GM19438 (cell line): ENCODE measurements around the gene LIMA1.
"Not testable (repeated sequence)": the region's sequence is repeated elsewhere in the genome, so short reads cannot be mapped to it uniquely, and the experiment has no call there.

Experiments used
- ATAC-seq: cut with Tn5 transposase; IDR thresholded peaks from one replicate; pipeline ENCODE4 v1.9.1; 2021; ENCODE audit warnings: low read depth; ENCODE audit not compliant: unreplicated experiment

Gene LIMA1

DNA sequence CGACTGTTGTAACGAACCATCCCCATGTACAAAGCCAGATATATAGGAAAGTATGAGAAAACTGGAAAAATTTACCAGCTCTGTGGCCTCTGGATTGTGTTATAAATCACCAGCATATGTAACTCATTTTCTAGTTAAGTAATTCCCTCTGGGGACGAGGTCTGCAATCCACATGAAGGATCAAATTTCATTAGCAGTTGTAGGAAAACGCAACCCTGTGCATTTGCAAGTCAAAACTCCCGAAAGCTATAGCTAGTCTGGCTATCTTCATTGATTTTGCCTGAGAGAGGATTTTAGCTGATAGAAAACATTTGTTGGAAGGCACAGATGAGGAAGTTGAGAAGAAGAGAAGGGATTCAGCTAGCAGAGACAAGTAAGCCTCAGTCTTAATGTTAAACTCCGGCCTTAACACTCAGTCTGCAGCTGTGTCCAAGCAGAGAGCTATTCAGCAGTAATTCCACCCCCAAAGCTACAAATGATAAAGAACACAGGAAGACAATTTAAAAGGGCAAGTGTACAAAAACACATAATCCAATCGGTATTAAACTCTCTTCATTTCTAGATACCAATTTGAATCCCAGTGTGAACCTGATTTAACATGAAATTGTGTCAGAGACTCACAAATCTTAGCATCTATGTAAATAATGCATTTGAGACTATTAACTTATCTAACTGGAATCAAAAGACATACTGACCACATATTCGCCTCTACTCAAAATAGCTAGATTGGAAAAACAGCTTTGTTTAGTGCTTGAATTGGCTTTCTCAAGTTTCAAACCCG, 61.9 kb downstream of the LIMA1 start:
- no peak for ATAC-seq

DNA sequence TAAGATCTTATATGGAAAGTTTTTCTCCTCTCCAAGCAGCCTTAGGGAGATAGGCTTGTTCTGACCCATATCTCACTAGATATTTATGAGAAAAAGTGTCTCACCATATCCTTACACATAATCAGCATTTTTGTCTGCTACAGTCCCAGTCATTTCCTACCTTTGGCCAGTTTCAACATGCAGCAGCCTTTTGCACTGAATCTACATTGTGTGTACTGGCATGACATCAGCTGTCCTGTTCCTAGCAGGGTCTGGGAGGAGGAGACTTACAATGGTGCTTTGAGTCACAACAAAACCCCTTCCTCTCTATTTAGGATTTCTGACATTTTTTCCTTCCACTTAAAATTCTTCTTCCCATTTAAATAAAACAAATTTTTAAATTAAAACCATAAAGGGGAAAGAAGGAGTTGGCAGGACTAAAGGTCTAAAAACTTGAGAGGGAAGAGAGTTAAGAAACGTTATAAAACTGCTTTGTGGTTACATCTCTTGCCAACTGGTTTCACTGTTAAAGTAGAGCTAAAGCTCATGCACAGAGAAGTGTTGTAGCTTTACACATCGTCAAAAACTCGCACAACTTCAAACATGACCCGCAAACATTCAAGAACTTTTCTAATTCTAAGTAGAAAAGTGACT, 62.8 kb downstream of the LIMA1 start:
- ATAC-seq, result no peak

DNA sequence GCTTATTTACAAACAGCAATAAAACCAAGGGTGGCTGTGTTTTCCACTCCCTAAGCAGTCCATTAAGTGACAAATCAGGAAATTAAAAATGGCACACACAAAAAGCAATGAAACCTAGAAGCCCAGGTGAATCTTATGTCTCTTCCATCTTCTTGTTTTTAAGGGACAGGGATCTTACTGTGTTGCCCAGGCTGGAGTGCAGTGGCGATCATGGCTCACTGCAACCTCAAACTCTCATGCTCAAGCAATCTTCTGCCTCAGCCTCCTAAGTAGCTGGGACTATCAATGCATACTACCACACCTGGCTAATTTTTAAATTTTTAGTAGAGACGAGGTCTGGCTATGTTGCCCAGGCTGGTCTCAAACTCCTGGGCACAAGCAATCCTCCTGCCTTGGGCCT, 63.8 kb downstream of the LIMA1 start:
- no peak for ATAC-seq

DNA sequence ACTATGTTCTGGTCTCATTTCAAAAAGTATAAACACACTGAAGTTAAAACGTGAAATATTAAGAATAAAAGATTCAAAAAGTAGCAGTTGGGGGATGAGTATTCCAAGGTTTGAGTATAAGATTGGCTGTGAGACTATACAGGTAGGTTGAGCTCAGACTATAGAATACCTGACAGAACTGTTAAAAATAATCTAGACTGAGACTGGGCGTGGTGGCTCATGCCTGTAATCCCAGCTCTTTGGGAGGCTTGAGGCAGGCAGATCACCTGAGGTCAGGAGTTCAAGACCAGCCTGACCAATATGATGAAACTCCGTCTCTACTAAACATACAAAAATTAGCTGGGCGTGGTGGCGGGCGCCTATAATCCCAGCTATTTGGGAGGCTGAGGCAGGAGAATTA, 64.3 kb downstream of the LIMA1 start:
- not testable (repeated sequence) for ATAC-seq

DNA sequence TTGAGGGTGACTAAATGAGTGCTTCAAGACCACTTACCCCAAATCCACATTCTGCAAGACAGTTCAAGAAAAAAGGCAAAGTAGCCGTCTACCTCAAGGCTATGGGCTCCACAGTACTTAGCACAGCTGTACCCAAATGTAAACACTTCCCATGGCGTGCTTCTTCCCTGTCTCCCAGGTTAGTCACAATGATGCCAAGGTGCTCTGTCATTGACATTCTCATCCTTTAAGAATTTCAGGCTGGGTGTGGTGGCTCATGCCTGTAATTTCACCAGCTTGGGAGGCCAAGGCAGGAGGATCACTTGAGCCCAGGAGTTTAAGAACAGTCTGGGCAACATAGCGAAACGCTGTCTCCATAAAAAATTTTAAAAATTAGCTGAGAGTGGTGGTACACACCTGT, 64.9 kb downstream of the LIMA1 start:
- ATAC-seq, result no peak

DNA sequence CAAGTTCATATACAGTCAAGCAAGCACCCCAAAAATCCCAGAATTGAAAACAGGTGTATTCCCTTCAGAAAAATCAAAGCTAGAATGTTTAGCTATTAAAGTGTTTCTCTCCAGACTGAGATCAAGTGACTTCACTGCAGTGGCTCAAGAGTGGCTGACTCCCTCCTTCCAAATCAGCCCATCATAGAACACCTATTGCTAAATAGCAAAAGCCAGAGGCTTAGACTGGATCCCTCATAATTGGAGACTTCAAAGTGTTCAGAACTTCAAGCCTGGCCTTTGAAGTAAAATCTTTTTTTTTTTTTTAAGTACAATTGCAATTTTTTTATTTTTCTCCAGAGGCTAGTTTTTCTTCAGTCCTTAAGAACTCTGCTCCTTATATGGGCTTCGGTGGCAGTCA, 66.1 kb downstream of the LIMA1 start:
- no peak for ATAC-seq

DNA sequence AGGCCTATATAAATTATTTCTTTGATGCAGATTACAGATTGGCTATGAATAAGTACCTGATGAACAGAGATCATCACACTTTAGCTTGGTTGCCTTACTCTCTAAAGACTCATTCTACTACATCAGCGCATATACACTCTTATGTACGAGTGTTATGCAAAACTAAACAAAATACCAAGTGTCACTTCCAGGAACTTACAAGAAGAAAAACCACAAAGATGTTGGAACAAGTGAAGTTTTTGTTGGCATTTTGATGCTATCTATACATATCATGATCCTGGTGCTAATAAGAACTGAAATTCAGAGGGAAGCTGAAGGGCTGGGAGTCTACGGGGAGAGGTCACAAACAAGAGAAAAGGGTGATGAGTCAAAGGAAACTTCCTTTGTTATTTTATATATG, 68.3 kb downstream of the LIMA1 start:
- no peak for ATAC-seq

DNA sequence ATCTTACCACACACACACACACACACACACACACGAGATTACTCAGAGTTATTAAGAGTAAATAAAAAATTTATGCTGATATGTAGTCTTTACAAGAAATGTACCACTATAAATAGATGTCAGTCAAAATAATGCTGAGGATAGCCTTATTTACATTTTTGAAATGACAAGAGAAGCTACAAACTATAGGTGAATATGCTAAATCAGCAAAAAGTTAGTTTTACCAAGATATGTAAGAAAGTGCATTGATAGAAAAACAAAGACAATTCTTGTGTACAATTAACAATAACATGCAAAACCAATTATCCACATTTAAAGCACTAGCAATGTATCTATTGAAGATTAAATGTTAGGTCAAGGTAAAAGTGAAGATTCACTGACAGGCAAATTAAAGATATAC, 69.3 kb downstream of the LIMA1 start:
- no peak for ATAC-seq

DNA sequence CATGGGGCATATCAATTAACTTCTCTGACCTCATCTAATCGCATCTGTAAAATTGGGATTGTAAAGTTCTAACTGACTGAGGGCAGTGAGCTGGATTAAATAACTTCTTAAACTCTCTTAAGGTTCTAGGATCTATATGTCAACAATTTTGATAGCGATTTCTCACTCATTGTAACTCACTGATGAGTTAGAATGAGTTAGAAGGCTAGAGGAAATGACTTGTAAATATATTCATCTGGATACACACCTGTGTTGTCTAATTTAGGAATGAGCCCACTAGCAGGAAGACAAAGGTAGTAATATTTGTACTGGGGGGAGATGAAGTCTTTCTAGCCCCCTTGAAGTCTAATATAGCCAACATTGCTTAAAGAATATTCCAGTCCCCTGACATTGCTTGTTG, 69.9 kb downstream of the LIMA1 start:
- no peak for ATAC-seq

DNA sequence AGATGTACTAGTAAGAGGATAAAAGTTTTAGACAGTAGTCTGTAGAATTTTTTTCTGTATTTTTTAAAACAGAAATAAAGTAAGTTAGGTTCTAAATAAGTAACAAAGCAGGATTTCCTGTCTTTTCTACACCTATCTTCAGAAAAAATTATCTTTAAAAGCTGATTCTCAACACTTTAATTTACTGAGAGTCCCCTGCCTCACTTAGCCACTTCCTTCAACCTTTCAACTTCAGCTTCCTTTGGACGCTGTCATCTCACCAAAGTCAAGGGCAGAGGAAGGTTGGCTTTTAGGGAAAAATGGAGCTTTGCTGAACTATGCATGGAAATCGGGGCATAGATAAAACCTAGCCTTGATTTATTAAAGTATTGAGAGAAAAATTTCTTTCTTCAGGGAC, 71.3 kb downstream of the LIMA1 start:
- no peak for ATAC-seq

DNA sequence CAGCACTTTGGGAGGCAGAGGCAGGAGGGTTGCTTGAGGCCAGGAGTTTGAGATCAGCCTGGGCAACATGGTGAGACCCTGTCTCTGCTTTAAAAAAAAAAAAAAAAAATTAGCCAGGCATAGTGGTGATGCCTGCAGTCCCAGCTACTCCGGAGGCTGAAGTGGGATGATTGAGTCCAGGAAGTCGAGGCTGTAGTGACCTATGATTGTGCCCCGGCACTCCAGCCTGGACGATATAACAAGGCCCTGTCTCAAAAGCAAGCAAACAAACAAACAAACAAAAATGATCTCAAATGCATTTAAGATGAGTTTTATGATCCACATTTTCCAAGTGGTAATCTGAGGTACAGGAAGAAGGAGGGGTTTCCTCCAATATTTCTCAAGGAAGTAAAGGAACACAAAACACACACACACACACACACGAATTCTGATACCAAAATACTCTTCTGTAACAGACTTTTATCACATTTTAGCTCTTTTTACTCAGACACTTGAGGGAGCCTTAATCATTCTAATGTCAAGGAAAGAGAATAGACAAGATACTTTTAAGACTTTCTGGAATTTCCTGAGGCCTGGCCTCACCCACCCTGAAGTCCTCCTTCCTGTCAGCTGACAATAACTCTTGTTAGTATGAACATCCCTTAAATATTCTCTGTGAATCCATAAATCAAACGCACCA, 71.8 kb downstream of the LIMA1 start:
- ATAC-seq, result no peak

DNA sequence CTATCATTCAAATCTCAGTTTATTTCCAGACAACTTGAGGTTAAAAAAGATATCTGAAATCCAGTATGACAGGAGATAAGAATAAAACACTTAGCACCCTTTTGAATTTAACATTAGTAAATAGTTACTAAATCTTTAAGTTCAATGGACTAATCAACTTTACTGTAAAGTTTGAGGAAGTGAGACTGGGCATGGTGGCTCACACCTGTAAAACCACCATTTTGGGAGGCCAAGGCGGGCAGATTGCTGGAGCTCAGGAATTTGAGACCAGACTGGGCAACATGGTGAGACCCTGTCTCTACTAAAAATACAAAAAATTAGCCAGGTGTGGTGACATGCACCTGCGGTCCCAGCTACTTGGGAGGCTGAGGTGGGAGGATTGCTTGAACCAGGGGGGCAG, 75.9 kb downstream of the LIMA1 start:
- ATAC-seq, result no peak

DNA sequence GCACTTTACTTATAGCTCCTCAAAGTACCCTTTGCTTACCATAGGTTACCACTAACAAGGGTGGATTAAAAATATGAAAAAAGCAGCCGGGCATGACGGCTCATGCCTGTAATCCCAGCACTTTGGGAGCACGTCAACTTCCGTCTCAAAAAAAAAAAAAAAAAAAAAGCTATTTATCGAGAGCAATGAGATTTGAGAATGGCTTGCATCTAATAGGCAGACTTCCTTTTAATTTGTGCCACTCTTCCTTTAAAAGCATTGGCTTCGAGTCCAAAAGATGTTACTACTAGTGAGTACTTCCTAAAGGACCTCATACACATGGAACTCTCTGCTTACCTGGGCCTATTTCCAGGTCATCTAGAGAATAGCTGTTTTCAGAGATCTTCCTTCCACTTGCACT, 77.7 kb downstream of the LIMA1 start:
- ATAC-seq, result no peak

DNA sequence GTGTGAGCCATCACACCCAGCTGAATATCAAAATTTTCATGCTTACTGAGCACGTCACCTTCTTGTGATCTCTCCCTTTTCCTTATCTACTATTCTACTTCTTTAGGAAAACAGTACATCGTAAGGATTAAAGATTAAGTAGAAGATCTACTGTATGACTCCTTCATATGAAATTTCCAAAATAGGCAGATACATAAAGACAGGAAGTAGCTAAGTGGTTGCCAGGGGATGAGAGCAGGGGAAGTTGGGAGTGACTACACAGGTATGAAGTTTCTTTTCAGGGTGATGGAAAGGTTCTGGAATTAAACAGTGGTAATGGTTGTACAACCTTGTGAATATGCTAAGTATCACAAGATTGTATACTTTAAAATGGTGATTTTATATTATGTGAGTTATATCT, 79.6 kb downstream of the LIMA1 start:
- no peak for ATAC-seq

DNA sequence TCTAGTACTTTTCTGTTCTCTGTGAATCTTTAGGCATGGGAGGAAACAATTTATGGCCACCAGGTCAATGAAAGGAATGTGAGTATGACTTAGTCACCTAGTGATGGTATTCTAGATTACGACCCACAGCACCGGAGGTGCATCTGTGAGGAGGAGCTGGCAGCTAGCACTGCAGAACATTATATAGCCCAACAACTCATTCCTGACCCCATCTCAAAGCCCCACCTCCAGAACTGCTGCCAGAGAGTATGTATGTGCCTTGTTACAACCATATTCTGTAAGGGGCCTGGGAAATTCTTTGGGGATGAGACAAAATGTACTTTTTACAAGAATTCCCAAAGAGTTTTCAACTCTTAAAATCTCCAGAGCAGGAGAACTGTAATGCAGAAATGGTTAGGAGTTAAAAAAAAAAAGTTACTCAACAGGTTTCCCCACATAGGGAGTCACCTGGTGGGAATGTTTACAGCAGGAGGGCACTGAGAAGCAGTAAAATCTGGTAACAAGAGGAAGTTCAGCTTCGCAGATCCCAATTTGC, 81.3 kb downstream of the LIMA1 start:
- no peak for ATAC-seq

DNA sequence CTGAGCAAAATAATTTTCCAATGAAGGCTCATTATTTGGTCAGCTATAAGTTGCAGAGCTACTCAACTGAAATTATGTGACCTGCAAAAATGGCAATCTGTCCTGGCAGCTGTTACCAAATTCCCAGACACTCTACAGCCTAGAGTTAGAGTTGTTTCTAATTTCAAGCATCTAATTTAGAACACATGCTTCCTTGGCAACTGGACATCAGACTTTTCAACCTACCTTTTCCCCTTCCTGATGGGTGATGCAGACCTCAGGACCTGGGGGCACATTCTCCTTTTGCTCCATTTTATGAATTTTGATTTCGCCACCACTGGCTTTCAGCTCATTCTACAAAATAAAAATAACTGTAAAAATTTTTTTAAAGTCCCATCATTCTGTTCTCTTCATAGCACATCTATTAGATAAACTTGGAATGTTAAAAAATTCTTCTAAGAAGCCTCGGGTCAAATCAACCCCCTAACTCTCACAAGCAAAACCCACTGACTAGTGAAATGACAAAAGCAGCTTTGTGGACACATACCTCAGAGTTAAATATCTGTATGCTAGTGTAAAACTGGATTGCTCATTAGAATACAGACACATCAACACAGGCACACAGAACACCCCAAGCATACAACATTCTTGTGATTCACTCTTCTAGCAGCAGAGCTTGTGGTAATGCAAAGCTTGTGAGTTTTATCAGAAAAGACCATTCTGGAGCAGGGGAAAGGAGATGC, 82.6 kb downstream of the LIMA1 start:
- no peak for ATAC-seq

DNA sequence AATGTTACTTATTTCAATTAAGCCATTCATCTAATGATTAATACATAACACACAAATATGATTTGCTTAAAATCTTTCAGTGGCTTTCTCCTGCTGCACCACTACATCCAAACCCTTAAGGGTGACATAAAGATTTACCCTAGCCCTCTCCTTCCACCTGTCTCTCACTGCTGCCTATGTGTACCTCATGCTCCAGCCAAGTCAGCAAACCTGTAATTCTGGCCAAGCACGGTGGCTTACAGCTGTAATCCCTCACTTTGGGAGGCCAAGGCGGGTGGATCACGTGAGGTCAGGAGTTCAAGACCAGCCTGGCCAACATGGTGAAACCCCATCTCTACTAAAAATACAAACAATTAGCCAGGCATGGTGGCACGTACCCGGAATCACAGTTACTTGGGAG, 84.5 kb downstream of the LIMA1 start:
- ATAC-seq, result no peak

DNA sequence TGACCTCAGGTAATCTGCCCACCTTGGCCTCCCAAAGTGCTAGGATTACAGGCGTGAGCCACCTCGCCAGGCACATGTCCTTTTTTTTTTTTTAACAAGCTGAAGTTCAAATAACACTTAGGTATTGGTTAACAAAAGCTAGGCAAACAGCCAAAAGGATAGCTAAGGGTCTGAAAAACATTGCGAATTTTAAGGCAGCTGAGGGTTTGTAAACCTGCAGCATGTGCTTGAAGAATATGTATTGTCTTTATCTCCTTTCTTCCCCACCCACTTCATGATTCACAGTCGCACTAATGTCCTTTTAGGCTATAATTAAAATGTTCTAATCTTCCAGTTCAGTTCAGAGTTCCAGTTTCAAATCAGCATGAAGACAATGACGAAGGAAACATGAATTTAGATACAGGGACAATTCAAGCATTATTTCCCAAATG, 86.0 kb downstream of the LIMA1 start:
- no peak for ATAC-seq

DNA sequence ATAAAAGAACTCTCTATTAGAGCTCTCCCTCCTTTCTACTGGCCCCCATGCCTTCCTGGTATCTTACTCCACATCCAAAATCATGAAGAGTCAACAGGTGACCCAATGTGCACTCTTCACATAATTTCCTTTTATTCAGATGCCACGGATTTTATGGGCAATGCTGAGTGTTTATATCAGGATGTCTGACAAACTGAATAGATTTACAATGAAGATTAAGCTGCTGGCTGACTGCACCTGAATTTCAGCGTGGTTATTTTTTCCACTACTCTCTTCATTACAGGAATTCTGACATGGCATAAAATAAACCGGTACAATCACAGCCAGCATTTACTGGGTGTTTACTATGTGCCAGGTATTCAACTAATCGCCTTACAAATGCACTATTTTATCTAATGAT, 86.8 kb downstream of the LIMA1 start:
- ATAC-seq, result no peak

DNA sequence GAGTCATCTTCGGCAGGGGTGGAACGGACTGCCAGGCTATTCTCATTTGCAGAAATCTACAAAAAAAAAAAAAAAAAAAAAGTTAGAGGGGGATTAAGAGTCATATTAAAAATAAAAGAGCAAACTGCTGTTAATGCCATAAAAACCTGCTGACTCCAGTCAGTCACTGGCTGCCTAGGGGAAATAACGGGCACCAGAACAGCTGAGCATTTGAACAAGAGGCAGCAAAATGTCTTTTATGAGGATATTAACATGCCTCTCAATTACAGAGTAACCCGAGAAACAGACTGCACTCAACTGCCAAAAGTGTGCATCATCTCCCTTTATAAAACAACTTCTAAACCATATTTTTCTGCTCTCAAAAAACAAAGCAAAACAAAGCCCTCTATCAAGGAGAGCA, 87.5 kb downstream of the LIMA1 start:
- no peak for ATAC-seq

DNA sequence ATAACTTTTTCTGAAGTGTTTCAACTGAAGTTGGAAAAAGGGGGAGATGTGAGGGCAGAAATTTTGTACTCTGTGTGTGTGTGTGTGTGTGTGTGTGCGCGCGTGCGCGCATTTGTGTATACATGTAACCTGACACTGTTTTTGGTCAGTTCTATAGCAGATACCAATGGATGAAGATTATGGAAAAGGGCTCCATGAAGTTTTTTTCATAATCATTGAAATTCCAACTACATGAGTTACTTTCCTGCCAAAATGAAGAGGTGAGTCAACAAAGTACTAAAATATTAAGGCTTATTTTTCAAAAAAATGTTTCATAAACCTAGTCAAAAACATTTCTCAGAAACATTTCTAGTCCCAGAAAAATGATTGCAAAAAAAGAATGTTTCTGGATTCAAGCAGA, 90.4 kb downstream of the LIMA1 start:
- ATAC-seq, result no peak
